ENCODE results near the gene RPH3AL. TPM values are rescaled to one million over a fixed set of nuclear protein-coding genes. Genes with fewer than 3 reads are reported as not detected.

RPH3AL gene
- total RNA-seq, 2 donors from 2014 or later = 11.7 to 17.8 TPM

GRCh38 chr17:362721-363120 lies 10.1 kb upstream of the RPH3AL start:
- intact Hi-C loops (cut with DNase I) = no loop called here
- TF ChIP-seq POLR2AphosphoS5 (IDR thresholded peaks at IDR 0.05) = no peak
- no peak for TF ChIP-seq CTCF (IDR thresholded peaks at IDR 0.05)
- no peak for TF ChIP-seq POLR2A (IDR thresholded peaks at IDR 0.05)
- Histone ChIP-seq H3K27ac (no peak overlapping the region), H3K27me3 (replicated peaks; ENCODE audit: insufficient read depth) (no peaks in the 10 kb centered on the region), H3K9me3 (no peaks in the 10 kb centered on the region), H3K36me3 (no peaks in the 10 kb centered on the region), H3K4me1 (replicated peaks) (no peaks in the 10 kb centered on the region), H3K4me3 (no peak overlapping the region)
- WGBS = 98% methylated on average over 14 of the region's 14 CpGs
- DNase-seq (ENCODE audit: low spot score) = no peak

DNA sequence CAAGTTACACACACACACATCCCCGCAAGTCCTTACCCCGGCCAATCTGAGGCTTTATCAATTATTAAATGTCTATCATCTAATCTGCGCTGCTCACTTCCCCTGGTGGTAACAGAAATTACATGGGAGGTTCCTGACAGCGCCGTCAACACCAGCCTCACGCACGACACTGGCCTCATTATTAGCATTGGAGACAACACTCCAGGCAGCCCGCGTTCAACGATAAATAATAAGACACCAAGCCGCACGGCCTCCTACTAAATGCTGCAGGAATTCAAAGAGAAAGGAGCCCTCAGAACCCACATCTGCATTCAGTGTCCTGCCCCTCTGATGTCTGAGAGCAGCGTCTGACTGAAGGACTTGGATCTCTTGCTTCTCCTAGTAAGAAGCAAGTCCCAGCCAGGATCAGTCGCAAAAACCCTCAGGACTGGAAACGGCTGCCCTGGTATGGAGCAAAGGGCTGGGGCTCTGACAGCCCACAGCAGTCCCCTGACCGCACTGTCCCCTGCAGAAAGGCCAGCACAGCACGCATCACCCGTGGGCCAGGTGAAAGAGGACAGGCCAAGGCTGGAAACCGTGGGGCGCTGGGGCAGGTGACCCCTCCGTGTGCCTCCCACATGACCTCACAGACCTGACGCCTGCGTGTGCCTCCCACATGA lies 7.6 kb upstream of the RPH3AL start:
- TF ChIP-seq POLR2A (IDR thresholded peaks at IDR 0.05) = no peak
- no peak for TF ChIP-seq POLR2AphosphoS5 (IDR thresholded peaks at IDR 0.05)
- TF ChIP-seq CTCF (IDR thresholded peaks at IDR 0.05) = no peak
- intact Hi-C loops (cut with DNase I) = no loop called here

DNA sequence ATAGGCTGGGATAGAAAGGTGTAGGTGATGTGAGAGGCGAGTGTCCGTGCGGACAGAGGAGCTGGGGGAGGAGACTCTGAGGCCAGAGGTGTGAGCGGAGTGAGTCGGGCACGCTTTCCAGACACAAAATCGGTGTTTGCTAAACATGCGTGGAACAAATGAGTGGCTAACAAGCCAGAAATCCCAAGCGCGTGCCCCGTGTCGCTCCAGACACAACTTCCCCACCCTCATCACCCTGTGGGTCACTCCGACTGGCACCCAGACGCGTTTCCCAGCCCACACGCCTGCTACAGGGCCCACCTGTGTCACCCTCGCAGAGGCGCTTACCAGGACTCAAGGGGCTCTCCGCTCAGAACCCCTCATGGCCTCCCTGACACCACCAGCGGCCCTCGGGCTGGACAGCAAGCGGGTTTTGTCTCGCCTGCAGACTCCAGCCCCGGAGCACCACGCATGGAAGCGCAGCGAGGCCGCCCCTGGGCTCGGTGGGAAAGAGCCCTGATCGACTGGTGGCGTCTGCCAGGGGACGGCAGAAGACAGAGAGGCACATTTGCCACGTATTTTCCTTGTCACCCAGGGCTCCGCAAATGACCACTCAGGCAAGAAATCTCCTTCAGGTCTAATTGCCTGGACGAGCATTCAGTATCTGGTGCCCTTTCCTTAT lies 6.0 kb upstream of the RPH3AL start:
- no peak for TF ChIP-seq POLR2A (IDR thresholded peaks at IDR 0.05)
- no peak for TF ChIP-seq POLR2AphosphoS5 (IDR thresholded peaks at IDR 0.05)
- no peak for TF ChIP-seq CTCF (IDR thresholded peaks at IDR 0.05)
- Histone ChIP-seq H3K27me3 (replicated peaks; ENCODE audit: insufficient read depth) (no peaks in the 10 kb centered on the region), H3K4me1 (replicated peaks) (no peaks in the 10 kb centered on the region), H3K27ac (no peak overlapping the region), H3K4me3 (no peak overlapping the region), H3K36me3 (no peaks in the 10 kb centered on the region), H3K9me3 (no peaks in the 10 kb centered on the region)
- no peak for DNase-seq (ENCODE audit: low spot score)
- WGBS = 92% methylated on average over 35 of the region's 35 CpGs
- intact Hi-C loops (cut with DNase I) = no loop called here

More for the DNA sequence above, 7.6 kb upstream of the RPH3AL start:
- no peaks in the 10 kb centered on the region for H3K36me3 ChIP-seq
- H3K9me3 ChIP-seq = no peaks in the 10 kb centered on the region
- H3K4me1 ChIP-seq (replicated peaks) = no peaks in the 10 kb centered on the region
- H3K27me3 ChIP-seq (replicated peaks; ENCODE audit: insufficient read depth) = no peaks in the 10 kb centered on the region
- DNase-seq (ENCODE audit: low spot score) = no peak
- H3K27ac ChIP-seq = no peak overlapping the region
- WGBS = 80% methylated on average over 23 of the region's 23 CpGs
- H3K4me3 ChIP-seq = no peak overlapping the region

DNA sequence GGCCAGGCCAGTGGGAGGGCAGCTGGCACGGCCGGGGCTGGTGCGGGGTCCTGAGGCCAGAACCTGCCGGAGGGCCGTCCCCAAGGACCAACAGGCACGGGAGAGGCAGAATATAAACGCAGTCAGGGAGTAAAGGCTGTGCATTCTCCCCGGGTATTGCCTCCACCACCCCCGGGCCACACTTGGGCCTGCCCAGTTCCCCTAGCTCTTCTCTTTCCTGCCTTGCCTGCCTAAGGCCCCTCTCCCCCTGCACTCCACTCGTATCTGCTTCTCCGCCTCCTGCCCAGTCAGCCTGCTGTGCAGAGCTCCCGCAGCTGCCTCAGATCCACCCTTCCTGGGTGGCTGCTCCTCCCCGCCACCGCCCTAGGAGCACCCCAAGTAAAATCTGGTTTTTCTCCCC lies 5.0 kb upstream of the RPH3AL start:
- Histone ChIP-seq H3K36me3 (no peaks in the 10 kb centered on the region), H3K4me3 (no peak overlapping the region), H3K4me1 (replicated peaks) (no peaks in the 10 kb centered on the region), H3K27me3 (replicated peaks; ENCODE audit: insufficient read depth) (no peaks in the 10 kb centered on the region), H3K9me3 (no peaks in the 10 kb centered on the region), H3K27ac (no peak overlapping the region)
- intact Hi-C loops (cut with DNase I) = no loop called here
- 56% methylated on average over 14 of the region's 14 CpGs for WGBS
- DNase-seq (ENCODE audit: low spot score) = no peak
- TF ChIP-seq CTCF (IDR thresholded peaks at IDR 0.05) = no peak
- TF ChIP-seq POLR2A (IDR thresholded peaks at IDR 0.05) = no peak
- no peak for TF ChIP-seq POLR2AphosphoS5 (IDR thresholded peaks at IDR 0.05)

All from prostate gland (tissue), 2 donors.